Measurements from ENCODE around the gene CACNG5. TPM values are rescaled to one million over a fixed set of nuclear protein-coding genes. Genes with fewer than 3 reads are reported as not detected.

Gene CACNG5
- total RNA-seq, 1 donor from 2014 or later: not detected

- peaks cover 5% of the 10 kb centered on the region for H3K4me1 Mint-ChIP-seq
- TF ChIP-seq CTCF (conservative IDR thresholded peaks at IDR 0.05): no peak
- no peaks in the 10 kb centered on the region for H3K36me3 Mint-ChIP-seq (ENCODE audit: low read depth)
- DNase-seq (ENCODE audit: low read depth, low spot score): no peak
- H3K27me3 Mint-ChIP-seq (ENCODE audit: low read depth): peaks cover 70% of the 10 kb centered on the region
- no peaks in the 10 kb centered on the region for H3K9me3 Mint-ChIP-seq
- peak overlapping the region; percentile 59 for H3K4me3 Mint-ChIP-seq
- H3K27ac Mint-ChIP-seq (ENCODE audit: unreplicated experiment): no peak overlapping the region
These were observed 1.4 kb downstream of the CACNG5 start for GRCh38 chr17:66836063-66837005.

GRCh38 chr17:66837226-66837625 lies 2.3 kb downstream of the CACNG5 start:
- DNase-seq (ENCODE audit: low read depth, low spot score): no peak
- H3K4me1 Mint-ChIP-seq: peaks cover under 1% of the 10 kb centered on the region
- H3K9me3 Mint-ChIP-seq: no peaks in the 10 kb centered on the region
- TF ChIP-seq CTCF (conservative IDR thresholded peaks at IDR 0.05): no peak
- H3K4me3 Mint-ChIP-seq: no peak overlapping the region
- no peak overlapping the region for H3K27ac Mint-ChIP-seq (ENCODE audit: unreplicated experiment)
- H3K36me3 Mint-ChIP-seq (ENCODE audit: low read depth): no peaks in the 10 kb centered on the region
- peaks cover 64% of the 10 kb centered on the region for H3K27me3 Mint-ChIP-seq (ENCODE audit: low read depth)

- Mint-ChIP-seq H3K4me1 (no peaks in the 10 kb centered on the region), H3K9me3 (no peaks in the 10 kb centered on the region), H3K36me3 (ENCODE audit: low read depth) (no peaks in the 10 kb centered on the region), H3K27me3 (ENCODE audit: low read depth) (peaks cover 57% of the 10 kb centered on the region), H3K27ac (ENCODE audit: unreplicated experiment) (no peak overlapping the region), H3K4me3 (no peak overlapping the region)
- DNase-seq (ENCODE audit: low read depth, low spot score): no peak
- no peak for TF ChIP-seq CTCF (conservative IDR thresholded peaks at IDR 0.05)
These were observed 3.2 kb downstream of the CACNG5 start for GRCh38 chr17:66837885-66838665.

- TF ChIP-seq CTCF (conservative IDR thresholded peaks at IDR 0.05): no peak
- Mint-ChIP-seq H3K4me1 (no peaks in the 10 kb centered on the region), H3K27me3 (ENCODE audit: low read depth) (peaks cover 45% of the 10 kb centered on the region), H3K9me3 (no peaks in the 10 kb centered on the region), H3K36me3 (ENCODE audit: low read depth) (no peaks in the 10 kb centered on the region), H3K27ac (ENCODE audit: unreplicated experiment) (no peak overlapping the region), H3K4me3 (no peak overlapping the region)
- DNase-seq (ENCODE audit: low read depth, low spot score): no peak
These were observed 4.7 kb downstream of the CACNG5 start for GRCh38 chr17:66839616-66840015.

- H3K4me3 Mint-ChIP-seq: no peak overlapping the region
- H3K36me3 Mint-ChIP-seq (ENCODE audit: low read depth): no peaks in the 10 kb centered on the region
- peaks cover 48% of the 10 kb centered on the region for H3K27me3 Mint-ChIP-seq (ENCODE audit: low read depth)
- no peaks in the 10 kb centered on the region for H3K9me3 Mint-ChIP-seq
- no peak for DNase-seq (ENCODE audit: low read depth, low spot score)
- no peak for TF ChIP-seq CTCF (conservative IDR thresholded peaks at IDR 0.05)
- H3K27ac Mint-ChIP-seq (ENCODE audit: unreplicated experiment): no peak overlapping the region
- no peaks in the 10 kb centered on the region for H3K4me1 Mint-ChIP-seq
These were observed 5.1 kb downstream of the CACNG5 start for GRCh38 chr17:66840061-66840460.

All from neural crest cell (in vitro differentiated cells).